Thyroid gland (tissue), 4 donors: Measurements from ENCODE around the gene TSPAN9.

Experiments used
- CTCF ChIP-seq, 6 experiments: fragments of 200-600 bp in 3 of 6; fragments of 450-650 bp in 3 of 6; sonication (generic) in 3 of 6; IDR thresholded peaks; one replicate each; pipeline ENCODE4 v1.5.1; 2016 to 2019; ENCODE audit warnings: antibody characterized with exemption in 6 of 6, mild to moderate bottlenecking in 2 of 6, inconsistent platforms in 1 of 6, moderate library complexity in 1 of 6
- POLR2A ChIP-seq, 2 donors: fragments of 450-650 bp; IDR thresholded peaks; one replicate each; pipeline ENCODE4 v1.6.1; 2017; ENCODE audit warnings: antibody characterized with exemption in 2 of 2, mild to moderate bottlenecking in 2 of 2, moderate library complexity in 1 of 2

GRCh38 chr12:3170423-3171194 is 93.4 kb downstream of the TSPAN9 start:
- TF ChIP-seq CTCF (IDR thresholded peaks at IDR 0.05) (no peak), POLR2A (IDR thresholded peaks at IDR 0.05) (no peak)
